Loucy (cell line): ENCODE data around the gene TDRD1.
A peak's percentile ranks its signal among the peaks of the same experiment; 100 is the strongest.

Experiments used
- H2AFZ ChIP-seq: fragments of 200-600 bp; sonication (generic); 2 replicates; pipeline ENCODE4 v1.6.0; 2016; ENCODE audit warnings: antibody characterized with exemption, mild to moderate bottlenecking, low read length, moderate library complexity
- H3F3A ChIP-seq: fragments of 200-600 bp; 2 replicates; pipeline ENCODE4 v1.6.0; 2016; ENCODE audit warnings: antibody characterized with exemption, low read depth, mild to moderate bottlenecking
- H3K27me3 ChIP-seq: fragments of 200-600 bp; sonication (generic); 2 replicates; pipeline ENCODE4 v1.6.1; 2014; ENCODE audit warnings: low read length, mild to moderate bottlenecking; ENCODE audit not compliant: insufficient read depth, poor library complexity, severe bottlenecking
- H3K36me3 ChIP-seq: fragments of 200-600 bp; sonication (generic); 2 replicates; pipeline ENCODE4 v1.6.1; 2016; ENCODE audit warnings: low read length; ENCODE audit not compliant: insufficient read depth
- H3K4me1 ChIP-seq: fragments of 200-600 bp; sonication (generic); 2 replicates; pipeline ENCODE4 v1.5.1; 2014; ENCODE audit warnings: low read length, mild to moderate bottlenecking; ENCODE audit not compliant: insufficient read depth, poor library complexity, severe bottlenecking
- H3K4me2 ChIP-seq: fragments of 200-600 bp; sonication (generic); 2 replicates; pipeline ENCODE4 v1.6.0; 2014; ENCODE audit warnings: antibody characterized with exemption, low read length, low read depth, mild to moderate bottlenecking; ENCODE audit not compliant: poor library complexity, severe bottlenecking
- H3K4me3 ChIP-seq: fragments of 200-600 bp; sonication (generic); 2 replicates; pipeline ENCODE4 v1.5.1; 2014; ENCODE audit warnings: low read length, mild to moderate bottlenecking, mixed read lengths; ENCODE audit not compliant: poor library complexity, severe bottlenecking
- H3K79me2 ChIP-seq: fragments of 200-600 bp; sonication (generic); 2 replicates; pipeline ENCODE4 v1.6.1; 2014; ENCODE audit warnings: low read length; ENCODE audit not compliant: insufficient read depth
- H3K9ac ChIP-seq: fragments of 200-600 bp; sonication (generic); 2 replicates; pipeline ENCODE4 v1.6.0; 2014; ENCODE audit warnings: mild to moderate bottlenecking, low read depth, low read length, moderate library complexity; ENCODE audit not compliant: poor library complexity, severe bottlenecking
- H3K9me2 ChIP-seq: fragments of 200-600 bp; sonication (generic); replicated peaks from 2 replicates; pipeline ENCODE4 v1.6.1; 2016; ENCODE audit warnings: low read depth, low read length, mixed read lengths
- H3K9me3 ChIP-seq: fragments of 200-600 bp; sonication (generic); 2 replicates; pipeline ENCODE4 v1.6.1; 2014; ENCODE audit warnings: mild to moderate bottlenecking, antibody characterized with exemption, low read length, low read depth; ENCODE audit not compliant: insufficient read depth
- H4K20me1 ChIP-seq: fragments of 200-600 bp; sonication (generic); 2 replicates; pipeline ENCODE4 v1.6.0; 2014; ENCODE audit warnings: antibody characterized with exemption, low read length, mild to moderate bottlenecking; ENCODE audit not compliant: insufficient read depth, poor library complexity, severe bottlenecking
- CTCF ChIP-seq: fragments of 200-600 bp; sonication (generic); conservative IDR thresholded peaks from 2 replicates; pipeline ENCODE4 v1.5.1; 2014; ENCODE audit warnings: mild to moderate bottlenecking, antibody characterized with exemption, low read length
- EZH2phosphoT487 ChIP-seq: fragments of 200-600 bp; IDR thresholded peaks from 2 replicates; pipeline ENCODE4 v1.6.1; 2018; ENCODE audit warnings: antibody characterized with exemption, mild to moderate bottlenecking, moderate library complexity, borderline replicate concordance

TDRD1 gene

DNA sequence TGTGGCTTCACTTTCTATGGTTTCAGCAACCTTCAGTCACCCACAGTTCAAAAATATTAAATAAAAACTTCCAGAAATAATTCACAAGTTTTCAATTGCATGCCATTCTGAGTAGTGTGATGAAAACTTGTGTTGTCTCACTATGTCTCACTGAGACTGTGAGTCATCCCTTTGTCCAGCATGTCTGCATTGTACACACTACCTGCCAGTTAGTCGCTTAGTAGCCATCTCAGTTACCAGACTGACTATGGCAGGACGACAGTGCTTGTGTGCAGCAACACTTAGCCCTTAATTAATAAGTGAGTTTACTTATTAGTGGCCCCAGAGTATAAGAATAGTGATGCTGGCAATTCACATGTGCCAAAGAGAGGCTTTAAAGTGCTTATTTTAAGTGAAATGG is 27.7 kb upstream of the TDRD1 start:
- H3K36me3 ChIP-seq: peaks cover 52% of the 10 kb centered on the region; the same call in 1 of the 2 replicates
- no peaks in the 10 kb centered on the region for H3K9me3 ChIP-seq
- H3K4me3 ChIP-seq: no peak overlapping the region
- no peaks in the 10 kb centered on the region for H4K20me1 ChIP-seq
- H3K4me2 ChIP-seq: no peak overlapping the region
- no peaks in the 10 kb centered on the region for H3K4me1 ChIP-seq
- no peaks in the 10 kb centered on the region for H3F3A ChIP-seq
- H3K9me2 ChIP-seq: no peaks in the 10 kb centered on the region
- no peaks in the 10 kb centered on the region for H3K79me2 ChIP-seq
- H3K9ac ChIP-seq: no peak overlapping the region
- H2AFZ ChIP-seq: no peak overlapping the region
- TF ChIP-seq CTCF (no peak), EZH2phosphoT487 (no peak)
- H3K27me3 ChIP-seq: no peaks in the 10 kb centered on the region

GRCh38 chr10:114151892-114152291 is 27.3 kb upstream of the TDRD1 start:
- Histone ChIP-seq H3K4me3 (no peak overlapping the region), H3K36me3 (peaks cover 52% of the 10 kb centered on the region; the same call in 1 of the 2 replicates), H3F3A (no peaks in the 10 kb centered on the region)

GRCh38 chr10:114157912-114158311 is 21.2 kb upstream of the TDRD1 start:
- Histone ChIP-seq H3F3A (no peaks in the 10 kb centered on the region), H4K20me1 (peaks cover 6% of the 10 kb centered on the region), H3K9me3 (no peaks in the 10 kb centered on the region), H3K36me3 (peaks cover 18% of the 10 kb centered on the region; the same call in 1 of the 2 replicates), H2AFZ (no peak overlapping the region), H3K27me3 (no peaks in the 10 kb centered on the region), H3K4me3 (no peak overlapping the region), H3K9ac (no peak overlapping the region), H3K4me1 (peaks cover 3% of the 10 kb centered on the region), H3K9me2 (no peaks in the 10 kb centered on the region), H3K4me2 (no peak overlapping the region), H3K79me2 (peaks cover 16% of the 10 kb centered on the region)
- TF ChIP-seq CTCF (peak; percentile 45), EZH2phosphoT487 (no peak)

More at GRCh38 chr10:114151892-114152291, 27.3 kb upstream of the TDRD1 start:
- Histone ChIP-seq H4K20me1 (no peaks in the 10 kb centered on the region), H3K9ac (no peak overlapping the region), H3K9me3 (no peaks in the 10 kb centered on the region), H3K4me2 (no peak overlapping the region), H3K9me2 (no peaks in the 10 kb centered on the region), H3K27me3 (no peaks in the 10 kb centered on the region), H3K4me1 (no peaks in the 10 kb centered on the region), H3K79me2 (no peaks in the 10 kb centered on the region), H2AFZ (no peak overlapping the region)
- TF ChIP-seq EZH2phosphoT487 (no peak), CTCF (no peak)
